ENCODE data around the gene MEIG1.
"Not testable (repeated sequence)": the region's sequence is repeated elsewhere in the genome, so short reads cannot be mapped to it uniquely, and the experiment has no call there.

GRCh38 chr10:14942147-14942949, 16.8 kb upstream of the MEIG1 start:
- TF ChIP-seq CTCF (IDR thresholded peaks at IDR 0.05); EZH2 (IDR thresholded peaks at IDR 0.05; ENCODE audit: borderline replicate concordance, insufficient read depth, low read depth, low read length, poor library complexity, severe bottlenecking): not testable (repeated sequence)

All from B cell (primary cell).